MM.1S (cell line): Measurements from ENCODE around the gene CAMSAP1.

Experiments used
- DNase-seq: peaks from one replicate; pipeline ENCODE4 v3.0.0-alpha.2; 2015
- H2AFZ ChIP-seq: fragments of 300-600 bp; sonication (generic); 2 replicates; pipeline ENCODE4 v1.6.0; 2016; ENCODE audit warnings: antibody characterized with exemption, low read length
- H3F3A ChIP-seq: fragments of 300-600 bp; sonication (generic); 2 replicates; pipeline ENCODE4 v1.6.1; 2016; ENCODE audit warnings: mild to moderate bottlenecking, antibody characterized with exemption, low read length, moderate library complexity, mixed read lengths; ENCODE audit not compliant: insufficient read depth
- H3K27ac ChIP-seq: fragments of 300-600 bp; sonication (generic); 2 replicates; pipeline ENCODE4 v1.5.1; 2016; ENCODE audit warnings: mild to moderate bottlenecking, low read length
- H3K27me3 ChIP-seq: fragments of 300-600 bp; sonication (generic); replicated peaks from 2 replicates; pipeline ENCODE4 v1.6.0; 2016; ENCODE audit warnings: low read length; ENCODE audit not compliant: insufficient read depth
- H3K36me3 ChIP-seq: fragments of 300-600 bp; sonication (generic); replicated peaks from 2 replicates; pipeline ENCODE4 v1.6.1; 2016; ENCODE audit warnings: mild to moderate bottlenecking, low read length, mixed read lengths; ENCODE audit not compliant: insufficient read depth
- H3K4me1 ChIP-seq: fragments of 300-600 bp; sonication (generic); 2 replicates; pipeline ENCODE4 v1.6.1; 2016; ENCODE audit warnings: low read length, mixed read lengths
- H3K4me2 ChIP-seq: fragments of 300-600 bp; sonication (generic); 2 replicates; pipeline ENCODE4 v1.6.0; 2016; ENCODE audit warnings: low read depth, low read length
- H3K4me3 ChIP-seq: fragments of 300-600 bp; sonication (generic); 2 replicates; pipeline ENCODE4 v1.5.1; 2016; ENCODE audit warnings: low read length, mixed read lengths
- H3K79me2 ChIP-seq: fragments of 300-600 bp; sonication (generic); 2 replicates; pipeline ENCODE4 v1.6.1; 2016; ENCODE audit warnings: mixed run types, low read length, mixed read lengths
- H3K9ac ChIP-seq: fragments of 300-600 bp; sonication (generic); 2 replicates; pipeline ENCODE4 v1.6.1; 2016; ENCODE audit warnings: low read length, mixed read lengths
- H3K9me2 ChIP-seq: fragments of 300-600 bp; sonication (generic); replicated peaks from 2 replicates; pipeline ENCODE4 v1.6.1; 2016; ENCODE audit warnings: mild to moderate bottlenecking, low read length, mixed read lengths; ENCODE audit not compliant: insufficient read depth
- H3K9me3 ChIP-seq: fragments of 300-600 bp; sonication (generic); replicated peaks from 2 replicates; pipeline ENCODE4 v1.6.1; 2016; ENCODE audit warnings: mild to moderate bottlenecking, low read length, mixed read lengths; ENCODE audit not compliant: insufficient read depth
- H4K20me1 ChIP-seq: fragments of 300-600 bp; sonication (generic); 2 replicates; pipeline ENCODE4 v1.6.1; 2016; ENCODE audit warnings: mild to moderate bottlenecking, low read length, moderate library complexity, mixed read lengths; ENCODE audit not compliant: insufficient read depth
- CTCF ChIP-seq: fragments of 300-600 bp; sonication (generic); IDR thresholded peaks from 2 replicates; pipeline ENCODE4 v1.5.1; 2016; ENCODE audit warnings: antibody characterized with exemption, low read length, mixed read lengths
- EZH2 ChIP-seq: fragments of 300-600 bp; sonication (generic); optimal IDR thresholded peaks from 2 replicates; pipeline ENCODE3; 2017; ENCODE audit warnings: low read depth, mild to moderate bottlenecking, antibody characterized with exemption, low read length, mixed read lengths
- EZH2phosphoT487 ChIP-seq: fragments of 300-600 bp; sonication (generic); IDR thresholded peaks from 2 replicates; pipeline ENCODE4 v1.6.1; 2018; ENCODE audit warnings: antibody characterized with exemption, low read length

The CAMSAP1 gene

GRCh38 chr9:135907006-135907430 is 328 bp downstream of the CAMSAP1 start:
- H3K9me3 ChIP-seq: no peaks in the 10 kb centered on the region
- H3K9me2 ChIP-seq: no peaks in the 10 kb centered on the region
- H3K4me3 ChIP-seq: no peak overlapping the region; the same call in 1 of the 2 replicates
- no peaks in the 10 kb centered on the region for H3K27me3 ChIP-seq
- peaks cover 13% of the 10 kb centered on the region for H3K4me1 ChIP-seq
- H3K27ac ChIP-seq: no peak overlapping the region
- no peaks in the 10 kb centered on the region for H4K20me1 ChIP-seq
- H3K4me2 ChIP-seq: no peak overlapping the region
- DNase-seq: peak; percentile 29
- TF ChIP-seq EZH2phosphoT487 (no peak), EZH2 (no peak), CTCF (no peak)
- no peaks in the 10 kb centered on the region for H3K36me3 ChIP-seq
- H3F3A ChIP-seq: no peaks in the 10 kb centered on the region
- H3K9ac ChIP-seq: no peak overlapping the region
- no peak overlapping the region for H2AFZ ChIP-seq
- peaks cover 54% of the 10 kb centered on the region for H3K79me2 ChIP-seq

- no peaks in the 10 kb centered on the region for H3K9me2 ChIP-seq
- peak overlapping the region; percentile 40; the same call in 1 of the 2 replicates for H3K4me3 ChIP-seq
- H3K27me3 ChIP-seq: no peaks in the 10 kb centered on the region
- H3F3A ChIP-seq: no peaks in the 10 kb centered on the region
- peaks cover 13% of the 10 kb centered on the region for H3K4me1 ChIP-seq
- H3K79me2 ChIP-seq: peaks cover 60% of the 10 kb centered on the region
- H3K27ac ChIP-seq: no peak overlapping the region
- no peaks in the 10 kb centered on the region for H4K20me1 ChIP-seq
- no peak overlapping the region for H2AFZ ChIP-seq
- TF ChIP-seq EZH2phosphoT487 (no peak), CTCF (no peak), EZH2 (no peak)
- no peaks in the 10 kb centered on the region for H3K36me3 ChIP-seq
- peak overlapping the region; percentile 70 for H3K4me2 ChIP-seq
- H3K9ac ChIP-seq: no peak overlapping the region
- H3K9me3 ChIP-seq: no peaks in the 10 kb centered on the region
- DNase-seq: no peak
Measured at GRCh38 chr9:135906291-135907005, 898 bp downstream of the CAMSAP1 start.

GRCh38 chr9:135905380-135906258 is 1.7 kb downstream of the CAMSAP1 start:
- Histone ChIP-seq H2AFZ (no peak overlapping the region), H3K4me1 (peaks cover 13% of the 10 kb centered on the region), H3K27ac (no peak overlapping the region), H3K9me3 (no peaks in the 10 kb centered on the region), H3K27me3 (no peaks in the 10 kb centered on the region), H4K20me1 (no peaks in the 10 kb centered on the region), H3K36me3 (no peaks in the 10 kb centered on the region), H3K9me2 (no peaks in the 10 kb centered on the region), H3K79me2 (peaks cover 68% of the 10 kb centered on the region), H3K4me2 (0 out of 2 replicates have a peak overlapping the region, but pooled peaks have one; percentile 70), H3K9ac (no peak overlapping the region), H3K4me3 (no peak overlapping the region), H3F3A (no peaks in the 10 kb centered on the region)
- TF ChIP-seq EZH2: no peak
- no peak for DNase-seq
